LHCN-M2 (cell line): ENCODE data around the gene LMNTD2. TPM values are rescaled to one million over a fixed set of nuclear protein-coding genes. Genes with fewer than 3 reads are reported as not detected.
"Not testable (repeated sequence)": the region's sequence is repeated elsewhere in the genome, so short reads cannot be mapped to it uniquely, and the experiment has no call there.

ENCODE experiments used
- DNase-seq: peaks from one replicate; pipeline ENCODE4 v3.0.0-alpha.2; 2012; ENCODE audit warnings: low read depth
- total RNA-seq: library from RNA; depleted of rRNA; stranded (reverse); fragments of >200 nt; gene quantifications from 2 replicates; pipeline ENCODE4 v1.2.3, GENCODE V29; 2014

Gene LMNTD2
- total RNA-seq, 1 experiment from 2014 or later, result 0.46 TPM

DNA sequence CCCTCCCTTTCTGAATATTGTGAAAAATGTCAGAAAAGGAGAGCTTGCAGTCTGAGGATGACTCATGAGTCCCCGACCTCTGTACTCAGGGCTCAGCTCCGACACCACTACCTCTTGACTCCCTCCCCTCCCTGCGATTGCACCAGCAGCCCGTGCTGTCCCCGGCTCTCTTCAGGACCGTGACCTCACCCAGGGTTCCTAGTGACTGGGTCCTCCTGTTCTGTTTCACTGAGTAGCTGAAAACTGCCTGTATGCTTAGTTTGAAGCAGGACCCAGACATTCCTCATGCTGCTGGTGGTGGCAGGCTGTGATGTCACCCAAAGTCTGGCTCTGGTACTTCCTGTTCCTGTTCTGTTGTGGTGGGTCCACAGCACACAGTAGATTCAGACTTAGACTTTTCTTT, 27.4 kb upstream of the LMNTD2 start:
- peak; percentile 76 for DNase-seq

GRCh38 chr11:587546-587945, 27.0 kb upstream of the LMNTD2 start:
- peak; percentile 37 for DNase-seq

- no peak for DNase-seq
Observed at GRCh38 chr11:586376-587316, 26.1 kb upstream of the LMNTD2 start.

DNA sequence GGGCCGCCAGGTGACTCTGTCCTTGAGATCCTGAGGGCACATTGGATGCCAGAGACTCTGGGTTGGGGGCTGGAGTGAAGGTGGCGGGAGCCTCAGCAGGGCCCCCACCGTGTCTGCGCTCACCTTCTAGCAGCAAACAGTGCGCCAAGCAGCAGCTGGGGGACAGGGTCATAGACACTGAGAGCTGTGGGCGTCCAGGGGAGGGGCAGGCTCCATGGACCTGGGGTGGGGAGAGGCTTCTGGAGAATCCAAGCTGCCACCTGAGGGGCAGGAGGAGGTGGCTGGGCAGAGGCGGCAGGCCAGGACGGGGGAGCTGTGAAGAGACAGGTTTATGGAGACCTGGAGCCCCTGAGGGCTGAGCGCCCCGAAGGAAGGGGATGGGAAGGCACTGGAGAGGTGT, 23.7 kb upstream of the LMNTD2 start:
- no peak for DNase-seq

DNA sequence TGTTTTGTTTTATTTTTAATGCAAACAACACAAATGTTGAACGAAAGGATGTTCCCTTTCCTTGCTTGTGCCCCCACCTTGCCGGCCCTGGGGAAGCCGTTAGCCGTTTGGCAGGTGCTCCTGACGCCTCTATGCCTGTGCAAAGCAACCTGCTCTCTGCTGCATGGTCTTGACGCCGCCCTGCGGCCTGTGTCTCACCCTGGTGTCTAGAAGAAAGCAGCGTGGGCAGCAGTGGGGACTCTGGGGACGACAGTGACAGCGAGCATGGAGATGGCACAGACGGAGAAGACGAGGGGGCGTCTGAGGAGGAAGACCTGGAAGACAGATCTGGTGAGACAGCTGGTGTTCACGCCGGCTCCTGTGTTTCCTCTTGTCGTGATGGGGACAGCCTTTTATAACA, 21.2 kb upstream of the LMNTD2 start:
- DNase-seq, result no peak

DNA sequence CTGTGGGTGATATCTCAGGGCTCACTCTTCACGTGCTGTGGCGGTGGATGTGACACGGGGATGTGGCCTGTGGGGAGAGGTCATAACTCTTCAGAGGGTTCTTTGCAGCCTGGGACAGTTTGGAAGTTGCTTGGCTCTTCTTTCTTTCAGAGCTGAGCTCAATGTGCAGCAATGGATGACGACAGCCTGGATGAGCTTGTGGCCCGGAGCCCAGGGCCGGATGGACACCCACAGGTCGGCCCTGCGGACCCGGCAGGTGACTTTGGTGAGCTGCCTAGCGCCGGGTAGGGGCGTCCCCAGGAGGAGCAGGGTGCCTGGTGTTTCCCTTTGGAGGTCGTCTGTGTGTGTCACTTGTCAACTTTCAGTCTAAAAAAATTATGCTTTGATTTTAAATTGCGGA, 20.8 kb upstream of the LMNTD2 start:
- no peak for DNase-seq

DNA sequence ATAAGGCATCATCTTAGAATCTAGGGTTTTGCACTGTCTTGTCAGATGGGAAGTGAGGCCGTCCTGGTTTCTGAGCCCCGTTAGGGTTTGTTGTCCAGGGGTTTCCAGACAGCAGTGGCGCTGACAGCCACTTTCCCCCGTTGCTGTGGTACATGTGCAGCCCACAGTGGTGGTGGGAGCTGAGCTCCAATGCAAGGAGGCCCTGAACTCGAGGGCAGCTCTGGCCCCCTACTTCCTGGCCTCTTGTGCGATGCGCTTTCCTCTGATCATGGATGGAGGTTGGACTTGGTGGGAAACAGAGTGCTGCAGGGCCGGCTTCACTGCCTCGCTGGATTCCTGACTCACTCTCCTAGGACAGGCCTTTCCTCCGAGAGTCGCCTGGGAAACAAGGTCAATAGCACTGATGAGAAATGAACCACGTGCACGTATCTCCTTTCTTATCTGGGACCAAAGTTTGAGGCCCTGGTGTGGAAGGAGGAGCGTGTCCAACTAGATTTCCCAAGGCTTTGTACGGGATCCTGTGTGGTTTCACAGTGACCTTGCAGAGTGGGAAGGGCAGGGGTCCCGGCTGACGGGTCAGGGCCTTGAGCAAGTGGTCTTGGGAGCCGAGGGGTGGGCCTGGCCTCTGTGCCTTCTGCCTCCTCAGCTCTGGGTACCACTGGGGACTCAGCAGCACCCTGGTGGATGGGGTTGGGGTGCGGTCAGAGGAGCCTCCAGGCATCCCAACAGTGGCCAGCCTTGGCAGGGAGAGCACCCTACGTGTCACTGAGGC, 19.5 kb upstream of the LMNTD2 start:
- peak; percentile 23 for DNase-seq

GRCh38 chr11:578276-579035, 17.9 kb upstream of the LMNTD2 start:
- DNase-seq, result no peak

- no peak for DNase-seq
Observed at GRCh38 chr11:577611-577894, 17.0 kb upstream of the LMNTD2 start.

DNA sequence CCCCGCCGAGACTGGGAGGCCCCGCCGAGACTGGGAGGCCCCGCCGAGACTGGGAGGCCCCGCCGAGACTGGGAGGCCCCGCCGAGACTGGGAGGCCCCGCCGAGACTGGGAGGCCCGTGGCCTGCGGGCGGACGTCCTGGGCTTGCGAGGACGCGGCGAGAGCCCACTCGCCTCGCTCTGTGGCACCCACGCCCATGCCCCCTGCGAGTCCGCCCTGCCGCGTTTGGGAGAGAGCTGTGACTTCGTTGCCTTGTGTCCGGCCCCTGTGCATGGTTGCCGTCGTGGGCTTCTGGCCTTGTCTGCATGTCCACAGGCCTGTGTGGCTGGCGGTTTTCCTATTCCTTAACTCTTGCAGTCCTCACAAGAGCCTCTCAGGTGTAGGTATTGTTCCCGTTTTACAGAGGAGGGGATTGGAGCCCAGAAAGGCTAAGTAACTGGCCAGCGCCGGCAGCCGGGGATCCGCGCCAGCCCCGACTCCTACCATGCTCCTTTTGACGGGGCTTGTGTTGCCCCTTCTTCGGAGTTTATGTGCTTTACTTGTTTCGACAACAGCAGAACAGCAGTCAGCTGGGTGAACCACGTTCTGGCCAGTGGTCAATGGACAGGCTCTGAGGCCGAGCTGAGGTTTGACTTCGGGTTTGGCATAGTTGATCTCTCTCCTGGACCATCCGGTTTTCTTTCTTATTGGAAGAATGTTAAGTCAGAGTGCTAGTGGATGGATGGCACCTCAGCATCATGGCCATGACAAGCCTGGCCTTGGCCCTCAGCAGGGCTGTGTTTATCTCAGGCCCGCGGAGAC, 16.5 kb upstream of the LMNTD2 start:
- DNase-seq, result peak; percentile 7

DNA sequence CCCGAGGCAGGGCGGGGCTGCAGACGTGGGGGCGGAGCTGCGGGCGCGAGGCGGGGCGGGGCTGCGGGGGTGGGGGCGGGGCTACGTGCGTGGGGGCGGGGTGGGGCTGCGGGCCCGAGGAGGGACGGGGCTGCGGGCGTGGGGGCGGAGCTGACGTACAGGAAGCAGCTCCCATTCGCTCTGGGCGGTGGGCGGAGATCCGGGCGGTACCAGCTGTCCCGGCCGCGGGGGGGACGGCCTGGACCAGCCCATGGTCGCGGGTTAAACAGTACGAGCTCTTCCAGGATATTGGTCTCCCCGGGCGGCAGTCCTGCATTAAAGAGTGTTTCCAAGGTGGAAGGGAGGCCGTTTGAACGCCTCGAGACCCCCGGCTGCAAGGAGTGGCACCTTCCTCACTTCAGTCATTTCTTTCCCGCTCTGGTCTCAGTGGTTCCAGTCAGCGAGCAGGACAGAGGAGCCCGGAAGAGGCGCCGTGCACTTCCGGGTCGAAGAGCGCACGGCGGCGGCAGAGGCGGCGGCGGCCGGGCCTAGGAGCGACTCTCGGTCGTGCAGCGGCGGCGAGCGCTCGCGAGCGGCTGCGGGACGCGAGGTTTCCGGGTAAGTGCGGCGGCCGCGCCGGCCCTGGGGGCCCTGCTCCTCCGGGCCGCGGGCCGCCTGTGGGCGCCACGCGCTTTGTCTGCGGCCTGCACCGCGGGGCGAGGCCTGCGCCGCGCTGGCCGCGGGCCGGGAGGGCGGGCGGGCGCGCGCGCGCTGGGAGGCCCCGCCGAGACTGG, 15.6 kb upstream of the LMNTD2 start, which contains the start of gene PHRF1:
PHRF1 (plus strand) TSS at position 475 of the 773 bp plus-strand sequence. CDS start 5,043 bp downstream, outside the sequence.
- DNase-seq, result peak; percentile 92

- DNase-seq, result no peak
Observed at GRCh38 chr11:575313-575995, 14.9 kb upstream of the LMNTD2 start.

DNA sequence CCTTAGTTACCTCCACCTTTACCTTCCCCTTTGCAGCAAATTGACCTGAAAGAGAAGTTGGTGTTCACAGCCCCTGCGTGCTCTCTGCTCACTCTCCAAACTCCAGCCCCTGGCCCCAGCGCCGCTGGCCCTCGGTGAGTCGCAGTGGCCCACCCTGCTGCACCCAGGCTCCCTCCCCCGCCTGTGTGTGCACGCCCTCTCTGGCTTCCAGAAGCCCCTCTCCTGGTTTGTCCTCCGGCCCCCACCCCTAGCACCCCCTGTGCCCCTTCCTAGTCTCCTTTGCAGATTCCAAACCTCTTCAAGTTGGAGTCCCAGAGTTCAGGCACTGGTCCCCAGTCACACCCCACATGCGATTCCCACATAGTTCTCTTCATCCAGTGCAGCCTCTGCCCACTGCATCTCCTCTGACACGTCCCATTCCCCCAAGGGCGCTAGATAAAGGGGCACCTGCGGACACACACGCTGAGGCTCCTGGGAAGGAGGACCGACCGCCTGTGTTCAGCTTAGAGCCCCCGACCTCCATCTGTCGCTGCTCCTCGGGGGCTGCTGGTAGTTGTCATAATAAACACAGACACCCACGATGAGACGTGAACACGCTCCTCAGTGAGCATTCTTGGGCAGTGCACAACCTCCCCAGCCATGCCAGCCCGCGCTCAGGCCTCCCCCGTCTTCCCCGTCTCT, 14.2 kb upstream of the LMNTD2 start:
- peak; percentile 7 for DNase-seq

- not testable (repeated sequence) for DNase-seq
Observed at GRCh38 chr11:574031-574570, 13.6 kb upstream of the LMNTD2 start.

- DNase-seq, result no peak
Observed at GRCh38 chr11:573146-573759, 12.7 kb upstream of the LMNTD2 start.

GRCh38 chr11:571802-572185, 11.3 kb upstream of the LMNTD2 start:
- no peak for DNase-seq

- no peak for DNase-seq
Observed at GRCh38 chr11:569158-569885, 8.8 kb upstream of the LMNTD2 start.
